NB4 (cell line): ENCODE data around the gene PPP6C.

Experiments used
- MYC ChIP-seq: IDR thresholded peaks from 2 replicates; pipeline ENCODE4 v1.6.1; 2011; ENCODE audit warnings: low read depth, low read length
- POLR2A ChIP-seq: IDR thresholded peaks from 2 replicates; pipeline ENCODE4 v1.6.1; 2011; ENCODE audit warnings: mild to moderate bottlenecking; ENCODE audit not compliant: insufficient read length; ENCODE audit errors: extremely low read depth
- TF ChIP-seq, protein P1 (sequence below): IDR thresholded peaks from one replicate; pipeline ENCODE4 v1.5.1; 2012; ENCODE audit warnings: low read depth, low read length
- TF ChIP-seq, protein P2 (sequence below): IDR thresholded peaks from 2 replicates; pipeline ENCODE4 v1.6.1; 2011; ENCODE audit warnings: low read depth, low read length

DNA sequence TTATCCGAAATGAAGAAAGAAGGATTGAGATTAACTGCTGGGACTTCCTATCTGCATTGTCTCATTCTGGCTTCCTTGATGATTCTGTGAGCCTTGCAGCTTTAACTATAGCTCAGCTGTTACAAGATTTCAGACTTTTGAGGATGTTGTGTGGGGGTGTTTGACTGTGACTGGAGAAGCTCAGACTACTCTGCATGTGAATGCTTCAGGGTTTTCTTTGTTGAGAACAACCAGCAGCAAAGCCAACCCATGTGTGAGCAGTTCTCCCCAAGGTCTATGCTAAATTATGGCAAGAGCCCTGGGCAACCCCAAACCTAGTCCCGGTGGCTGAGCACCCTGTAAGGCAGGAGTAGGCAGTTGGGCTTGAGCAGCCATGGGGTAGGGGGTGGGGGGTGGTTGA lies 37.9 kb downstream of the PPP6C start:
- TF ChIP-seq POLR2A: no peak
- TF ChIP-seq, protein P1, sequence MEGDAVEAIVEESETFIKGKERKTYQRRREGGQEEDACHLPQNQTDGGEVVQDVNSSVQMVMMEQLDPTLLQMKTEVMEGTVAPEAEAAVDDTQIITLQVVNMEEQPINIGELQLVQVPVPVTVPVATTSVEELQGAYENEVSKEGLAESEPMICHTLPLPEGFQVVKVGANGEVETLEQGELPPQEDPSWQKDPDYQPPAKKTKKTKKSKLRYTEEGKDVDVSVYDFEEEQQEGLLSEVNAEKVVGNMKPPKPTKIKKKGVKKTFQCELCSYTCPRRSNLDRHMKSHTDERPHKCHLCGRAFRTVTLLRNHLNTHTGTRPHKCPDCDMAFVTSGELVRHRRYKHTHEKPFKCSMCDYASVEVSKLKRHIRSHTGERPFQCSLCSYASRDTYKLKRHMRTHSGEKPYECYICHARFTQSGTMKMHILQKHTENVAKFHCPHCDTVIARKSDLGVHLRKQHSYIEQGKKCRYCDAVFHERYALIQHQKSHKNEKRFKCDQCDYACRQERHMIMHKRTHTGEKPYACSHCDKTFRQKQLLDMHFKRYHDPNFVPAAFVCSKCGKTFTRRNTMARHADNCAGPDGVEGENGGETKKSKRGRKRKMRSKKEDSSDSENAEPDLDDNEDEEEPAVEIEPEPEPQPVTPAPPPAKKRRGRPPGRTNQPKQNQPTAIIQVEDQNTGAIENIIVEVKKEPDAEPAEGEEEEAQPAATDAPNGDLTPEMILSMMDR: no peak
- TF ChIP-seq MYC: no peak
- TF ChIP-seq, protein P2, sequence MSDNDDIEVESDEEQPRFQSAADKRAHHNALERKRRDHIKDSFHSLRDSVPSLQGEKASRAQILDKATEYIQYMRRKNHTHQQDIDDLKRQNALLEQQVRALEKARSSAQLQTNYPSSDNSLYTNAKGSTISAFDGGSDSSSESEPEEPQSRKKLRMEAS: no peak
